ENCODE measurements around the gene PIGL.
A peak's percentile ranks its signal among the peaks of the same experiment; 100 is the strongest.

The PIGL gene

GRCh38 chr17:16352303-16352666 lies 135.3 kb downstream of the PIGL start:
- ATAC-seq (ENCODE audit: low read depth): no peak
- H3K36me3 Mint-ChIP-seq: peaks cover 5% of the 10 kb centered on the region
- no peak overlapping the region for H3K27ac Mint-ChIP-seq

GRCh38 chr17:16352667-16353316 lies 135.8 kb downstream of the PIGL start:
- peak overlapping the region; percentile 89 for H3K4me3 Mint-ChIP-seq
- peak; percentile 65 for ATAC-seq (ENCODE audit: low read depth)
- no peaks in the 10 kb centered on the region for H3K27me3 Mint-ChIP-seq
- H3K36me3 Mint-ChIP-seq: peaks cover 2% of the 10 kb centered on the region
- no peak overlapping the region for H3K27ac Mint-ChIP-seq
- no peaks in the 10 kb centered on the region for H3K9me3 Mint-ChIP-seq
- H3K4me1 Mint-ChIP-seq: peaks cover 10% of the 10 kb centered on the region
- DNase-seq (ENCODE audit: low spot score in 2 of 2): peak; percentile 33 to 72

More at GRCh38 chr17:16352303-16352666, 135.3 kb downstream of the PIGL start:
- Mint-ChIP-seq H3K9me3 (no peaks in the 10 kb centered on the region), H3K4me3 (peak overlapping the region; percentile 89), H3K27me3 (no peaks in the 10 kb centered on the region), H3K4me1 (peaks cover 10% of the 10 kb centered on the region)
- no peak for DNase-seq (ENCODE audit: low spot score in 2 of 2)

- Mint-ChIP-seq H3K4me1 (peaks cover 10% of the 10 kb centered on the region), H3K27ac (peak within 1 kb of the TSS; percentile 85), H3K4me3 (peak within 1 kb of the TSS; percentile 89), H3K36me3 (peaks cover 2% of the 10 kb centered on the region), H3K9me3 (no peaks in the 10 kb centered on the region), H3K27me3 (no peaks in the 10 kb centered on the region)
- ATAC-seq (ENCODE audit: low read depth) (peak; percentile 80), DNase-seq (ENCODE audit: low spot score in 2 of 2) (peak; percentile 66 to 79)
These were observed 136.5 kb downstream of the PIGL start, which contains the start of gene CENPV for GRCh38 chr17:16353317-16354174. CENPV (minus strand) TSS chr17:16353469; CDS start chr17:16353436, 33 bp downstream.

- Mint-ChIP-seq H3K36me3 (no peaks in the 10 kb centered on the region), H3K9me3 (no peaks in the 10 kb centered on the region), H3K27ac (no peak overlapping the region), H3K4me3 (peak overlapping the region; percentile 37), H3K4me1 (peaks cover 10% of the 10 kb centered on the region), H3K27me3 (no peaks in the 10 kb centered on the region)
- DNase-seq (ENCODE audit: low spot score in 2 of 2): no peak
- no peak for ATAC-seq (ENCODE audit: low read depth)
These were observed 137.6 kb downstream of the PIGL start for GRCh38 chr17:16354585-16354984.

- Mint-ChIP-seq H3K27me3 (no peaks in the 10 kb centered on the region), H3K4me3 (no peak overlapping the region)
These were observed 141.4 kb downstream of the PIGL start for GRCh38 chr17:16358394-16358793.

GRCh38 chr17:16361874-16362273 lies 144.9 kb downstream of the PIGL start:
- no peaks in the 10 kb centered on the region for H3K9me3 Mint-ChIP-seq
- no peaks in the 10 kb centered on the region for H3K36me3 Mint-ChIP-seq
- ATAC-seq (ENCODE audit: low read depth): no peak
- no peak overlapping the region for H3K4me3 Mint-ChIP-seq
- H3K27ac Mint-ChIP-seq: no peak overlapping the region
- no peaks in the 10 kb centered on the region for H3K27me3 Mint-ChIP-seq
- no peak for DNase-seq (ENCODE audit: low spot score in 2 of 2)
- H3K4me1 Mint-ChIP-seq: no peaks in the 10 kb centered on the region

More at GRCh38 chr17:16358394-16358793, 141.4 kb downstream of the PIGL start:
- Mint-ChIP-seq H3K4me1 (no peaks in the 10 kb centered on the region), H3K36me3 (no peaks in the 10 kb centered on the region), H3K9me3 (no peaks in the 10 kb centered on the region), H3K27ac (no peak overlapping the region)
- no peak for ATAC-seq (ENCODE audit: low read depth)
- DNase-seq (ENCODE audit: low spot score in 2 of 2): no peak

- H3K4me3 Mint-ChIP-seq: no peak overlapping the region
- ATAC-seq (ENCODE audit: low read depth): peak; percentile 98
- H3K9me3 Mint-ChIP-seq: no peaks in the 10 kb centered on the region
- no peak overlapping the region for H3K27ac Mint-ChIP-seq
- no peaks in the 10 kb centered on the region for H3K4me1 Mint-ChIP-seq
- peak; percentile 68 to 69 for DNase-seq (ENCODE audit: low spot score in 2 of 2)
- H3K27me3 Mint-ChIP-seq: no peaks in the 10 kb centered on the region
- no peaks in the 10 kb centered on the region for H3K36me3 Mint-ChIP-seq
These were observed 146.9 kb downstream of the PIGL start for GRCh38 chr17:16363749-16364536.

- Mint-ChIP-seq H3K27me3 (no peaks in the 10 kb centered on the region), H3K4me3 (no peak overlapping the region), H3K36me3 (no peaks in the 10 kb centered on the region), H3K27ac (no peak overlapping the region), H3K9me3 (no peaks in the 10 kb centered on the region), H3K4me1 (no peaks in the 10 kb centered on the region)
- DNase-seq (ENCODE audit: low spot score in 2 of 2) (no peak), ATAC-seq (ENCODE audit: low read depth) (no peak)
These were observed 147.6 kb downstream of the PIGL start for GRCh38 chr17:16364625-16365024.

GRCh38 chr17:16371742-16372141 lies 154.7 kb downstream of the PIGL start:
- Mint-ChIP-seq H3K4me1 (no peaks in the 10 kb centered on the region), H3K27me3 (no peaks in the 10 kb centered on the region), H3K9me3 (no peaks in the 10 kb centered on the region), H3K4me3 (no peak overlapping the region), H3K27ac (no peak overlapping the region), H3K36me3 (no peaks in the 10 kb centered on the region)
- ATAC-seq (ENCODE audit: low read depth) (no peak), DNase-seq (ENCODE audit: low spot score in 2 of 2) (no peak)

GRCh38 chr17:16374146-16374938 lies 157.3 kb downstream of the PIGL start:
- Mint-ChIP-seq H3K36me3 (no peaks in the 10 kb centered on the region), H3K27me3 (no peaks in the 10 kb centered on the region), H3K27ac (no peak overlapping the region), H3K4me1 (no peaks in the 10 kb centered on the region), H3K9me3 (no peaks in the 10 kb centered on the region), H3K4me3 (no peak overlapping the region)
- DNase-seq (ENCODE audit: low spot score in 2 of 2): no peak
- no peak for ATAC-seq (ENCODE audit: low read depth)
